GM21737 (cell line): ENCODE measurements around the gene KRTAP10-3.
"Not testable (repeated sequence)": the region's sequence is repeated elsewhere in the genome, so short reads cannot be mapped to it uniquely, and the experiment has no call there.

ENCODE experiments used
- ATAC-seq: cut with Tn5 transposase; IDR thresholded peaks from one replicate; pipeline ENCODE4 v1.9.1; 2021; ENCODE audit warnings: mild to moderate bottlenecking, moderate library complexity; ENCODE audit not compliant: unreplicated experiment

KRTAP10-3 gene

DNA sequence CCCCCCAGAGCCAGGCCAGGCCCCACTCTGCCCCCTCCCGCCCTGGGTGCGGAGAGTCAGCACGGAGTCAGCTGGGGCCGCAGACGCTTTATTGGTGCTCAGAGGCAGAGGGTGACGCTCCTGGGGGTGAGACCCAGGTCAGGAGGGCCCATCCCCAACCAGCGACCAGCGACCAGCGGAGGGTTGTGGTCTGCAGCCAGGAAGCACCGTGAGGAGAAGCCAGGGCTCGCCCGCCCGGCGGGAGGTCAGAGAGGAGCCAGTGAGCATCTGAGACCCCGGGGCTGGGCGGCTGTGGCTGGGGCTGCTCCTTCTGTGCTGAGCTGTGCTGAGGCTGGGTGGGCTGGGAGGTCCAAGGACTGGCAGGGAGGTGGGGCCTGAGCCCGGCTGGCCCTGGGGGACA, 8.3 kb downstream of the KRTAP10-3 start:
- ATAC-seq = not testable (repeated sequence)

DNA sequence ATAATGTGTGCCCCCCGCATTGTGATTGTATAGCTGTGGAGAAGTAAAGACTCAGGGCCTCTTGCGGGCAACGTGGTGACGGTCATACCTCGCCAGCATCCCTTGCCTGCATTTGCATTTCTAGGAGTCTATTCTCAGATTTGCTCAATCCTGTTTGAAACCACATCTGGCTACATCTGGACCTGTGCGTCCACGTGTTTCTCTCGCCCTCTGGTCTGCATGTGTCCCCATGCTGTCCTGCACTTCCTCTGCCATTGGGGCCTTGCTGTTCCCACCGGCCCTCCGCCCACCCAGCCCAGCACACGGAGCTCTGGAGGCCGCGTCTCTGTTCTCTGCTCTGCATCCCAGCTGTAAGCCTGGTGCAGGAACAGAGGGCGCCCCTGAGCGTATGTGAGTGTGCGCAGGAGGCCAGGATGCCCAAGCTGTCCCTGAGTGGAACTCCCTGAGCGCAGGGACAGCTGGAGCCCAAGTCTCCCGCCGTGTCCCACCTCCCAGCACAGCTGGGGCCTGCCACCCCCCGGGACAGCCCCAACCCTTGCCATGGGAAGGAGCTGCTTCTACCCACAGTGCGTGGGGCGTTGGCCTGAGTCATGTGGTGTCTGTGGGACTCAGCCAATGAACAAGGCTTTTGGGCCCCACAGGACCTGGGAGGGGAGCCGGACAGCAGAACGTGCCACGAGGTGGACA, 8.9 kb downstream of the KRTAP10-3 start:
- no peak for ATAC-seq

DNA sequence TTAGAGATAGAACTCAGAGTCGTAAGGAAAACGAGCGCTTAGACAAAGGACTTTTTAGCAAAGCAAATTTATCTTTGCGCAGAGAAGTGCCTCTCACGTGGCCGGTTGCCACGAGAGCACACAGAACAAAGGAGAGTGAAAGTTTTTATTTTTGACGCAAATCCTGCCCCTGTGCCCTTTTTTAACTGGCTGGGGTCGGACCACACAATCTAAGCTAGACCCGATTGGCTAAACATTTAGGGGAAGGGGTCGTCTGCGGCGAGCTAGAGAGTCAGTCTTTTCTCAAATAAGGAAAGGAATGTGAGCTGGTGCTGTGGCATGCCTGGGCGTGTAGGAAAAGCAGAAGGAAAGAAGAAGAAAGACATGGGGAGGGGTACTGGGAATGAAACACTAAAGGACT, 9.7 kb downstream of the KRTAP10-3 start:
- ATAC-seq = no peak

DNA sequence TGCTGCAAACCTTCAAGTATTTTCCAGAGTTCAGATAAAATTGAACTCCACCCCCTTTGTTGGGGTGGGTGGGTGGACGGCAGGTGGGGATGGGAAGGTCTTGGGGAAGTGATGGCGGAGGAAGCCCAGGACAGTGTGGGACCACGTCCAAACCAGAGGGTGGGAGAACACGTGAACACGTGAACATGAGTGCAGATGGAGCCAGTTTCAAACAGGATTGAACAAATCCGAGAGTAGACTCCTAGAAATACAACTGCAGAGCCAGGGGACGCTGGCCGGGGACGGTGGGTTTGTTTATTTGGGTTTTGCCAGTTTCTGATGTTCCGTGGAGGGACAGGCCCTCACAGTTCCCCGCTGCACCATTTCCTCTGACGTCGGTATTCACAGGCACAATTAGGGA, 10.2 kb downstream of the KRTAP10-3 start:
- ATAC-seq = no peak

DNA sequence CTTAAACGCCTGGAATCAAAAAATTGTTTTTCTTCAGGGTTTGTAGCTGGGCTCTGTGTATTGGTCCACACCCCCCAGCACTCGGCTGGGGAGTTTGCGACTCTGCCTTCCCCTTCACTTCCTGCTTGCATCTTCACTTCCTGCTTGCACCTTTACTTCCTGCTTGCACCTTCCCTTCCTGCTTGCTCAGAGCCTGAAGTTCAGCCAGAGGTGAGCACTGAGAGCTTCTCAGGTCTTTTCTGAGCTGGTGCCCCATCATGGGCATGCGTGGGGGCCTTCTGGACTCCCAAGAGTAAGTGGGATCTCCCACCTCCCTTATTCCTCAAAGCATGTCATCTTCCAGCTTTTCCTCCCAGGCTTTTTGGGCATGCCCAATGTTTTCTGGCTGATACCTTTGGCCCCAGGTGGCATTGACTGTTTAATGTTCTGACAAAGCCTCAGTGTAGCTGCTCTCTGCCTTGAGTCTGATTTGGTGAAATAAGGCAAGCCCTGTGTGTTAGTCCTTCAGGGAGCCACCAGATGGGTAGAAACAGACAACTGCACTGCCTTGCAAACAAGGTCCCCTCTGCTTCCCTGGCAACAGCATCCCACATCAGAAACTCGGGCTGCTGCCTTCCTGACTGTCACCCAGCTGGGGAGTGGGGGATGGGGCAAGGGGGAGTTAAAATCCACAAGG, 10.8 kb downstream of the KRTAP10-3 start:
- no peak for ATAC-seq

DNA sequence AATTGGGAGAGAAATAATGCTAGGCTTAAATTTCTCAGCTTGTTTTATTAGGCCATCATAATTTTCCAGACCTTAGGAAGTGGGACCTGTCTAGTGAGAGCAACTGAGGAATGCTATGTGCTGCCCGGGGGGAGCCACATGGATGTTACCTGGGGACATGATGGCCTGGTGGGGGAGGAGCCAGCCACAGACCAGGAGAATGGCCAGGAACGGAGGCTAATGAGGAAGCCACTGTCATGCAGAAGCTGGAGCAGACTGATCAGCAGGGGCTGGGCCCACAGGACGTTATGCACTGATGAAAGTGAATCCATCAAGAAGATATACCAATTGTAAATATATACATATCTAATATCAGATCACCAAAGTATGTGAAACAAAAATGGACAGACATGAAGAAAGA, 14.0 kb downstream of the KRTAP10-3 start:
- ATAC-seq = no peak

DNA sequence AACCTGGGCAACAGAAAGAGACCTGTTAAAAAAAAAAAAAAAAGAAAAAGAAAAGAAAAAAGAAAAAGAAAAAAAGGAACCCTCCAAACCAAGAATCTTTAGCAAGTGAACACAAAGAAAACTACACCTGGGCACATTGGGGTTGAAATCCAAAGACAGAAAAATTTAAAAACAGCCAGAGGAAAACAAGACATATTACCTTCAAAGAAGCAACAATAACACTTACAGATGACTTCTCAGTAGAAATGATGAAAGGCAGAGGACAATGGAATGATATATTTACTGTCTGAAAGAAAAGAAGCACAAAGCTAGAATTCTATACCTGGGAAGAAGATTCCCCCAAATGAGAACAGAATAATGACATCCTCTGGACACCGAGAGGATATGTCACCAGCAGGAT, 15.9 kb downstream of the KRTAP10-3 start:
- ATAC-seq = no peak

DNA sequence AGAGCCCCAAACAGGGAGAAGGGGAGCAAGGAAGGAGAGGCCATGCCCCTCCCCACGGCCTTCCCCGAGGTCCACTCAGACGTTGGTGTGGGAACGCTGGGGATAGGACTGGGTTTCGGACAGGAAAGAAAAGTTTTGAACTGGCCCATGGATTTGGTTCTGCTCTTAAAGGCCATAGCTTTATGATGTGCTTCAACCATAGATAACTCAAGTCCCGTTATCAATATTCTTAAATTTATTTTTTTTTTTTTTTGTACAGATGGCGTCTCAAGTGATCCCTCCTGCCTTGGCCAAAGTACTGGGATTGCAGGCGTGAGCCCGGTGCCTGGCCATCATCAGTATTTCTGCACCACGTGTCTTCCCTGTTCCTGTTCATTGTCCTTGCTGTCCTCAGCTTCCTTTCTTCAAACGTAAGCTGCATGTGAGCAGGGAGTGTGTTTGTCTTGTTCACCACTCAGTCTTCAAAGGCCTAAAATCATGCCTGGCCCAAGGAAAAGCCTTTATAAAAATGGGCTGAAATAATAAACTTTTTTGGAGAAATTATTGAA, 17.8 kb downstream of the KRTAP10-3 start:
- ATAC-seq = no peak

DNA sequence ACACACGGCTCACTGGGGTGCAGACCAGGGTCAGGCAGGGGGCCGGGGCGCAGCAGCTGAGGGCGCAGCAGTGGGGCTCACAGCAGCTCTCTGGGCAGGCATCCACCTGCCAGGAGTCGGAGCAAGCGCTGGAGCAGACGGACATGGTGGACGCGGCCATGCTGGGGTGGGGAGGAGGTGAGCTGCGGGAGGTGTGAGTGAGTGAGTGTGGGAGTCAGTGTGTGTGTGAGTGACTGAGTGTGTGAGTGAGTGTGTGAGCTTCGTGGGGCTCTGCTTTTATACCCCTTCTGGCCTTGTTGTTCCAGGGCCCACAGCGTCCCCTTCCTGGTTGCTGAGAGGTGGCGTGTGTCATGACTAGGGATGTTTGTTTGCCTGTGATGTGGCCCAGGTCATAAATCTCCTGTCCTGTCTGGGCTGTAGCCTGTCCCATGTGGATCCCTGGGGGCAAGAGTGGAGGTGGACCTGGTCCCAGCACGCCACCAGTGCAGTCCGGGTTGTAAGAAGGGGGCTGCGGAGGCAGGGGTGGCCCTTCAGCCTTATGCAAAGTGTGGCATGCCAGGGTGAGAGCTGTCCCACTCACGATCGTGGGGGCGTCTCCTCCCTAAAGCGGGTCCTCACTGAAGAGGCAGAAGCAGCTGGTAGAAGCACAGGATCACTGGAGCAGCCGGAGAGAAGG, 18.5 kb downstream of the KRTAP10-3 start, which contains the start of gene KRTAP10-1:
KRTAP10-1 (minus strand) TSS at position 205 of the 676 bp plus-strand sequence; CDS start at position 160, 45 bp downstream.
- ATAC-seq = no peak

DNA sequence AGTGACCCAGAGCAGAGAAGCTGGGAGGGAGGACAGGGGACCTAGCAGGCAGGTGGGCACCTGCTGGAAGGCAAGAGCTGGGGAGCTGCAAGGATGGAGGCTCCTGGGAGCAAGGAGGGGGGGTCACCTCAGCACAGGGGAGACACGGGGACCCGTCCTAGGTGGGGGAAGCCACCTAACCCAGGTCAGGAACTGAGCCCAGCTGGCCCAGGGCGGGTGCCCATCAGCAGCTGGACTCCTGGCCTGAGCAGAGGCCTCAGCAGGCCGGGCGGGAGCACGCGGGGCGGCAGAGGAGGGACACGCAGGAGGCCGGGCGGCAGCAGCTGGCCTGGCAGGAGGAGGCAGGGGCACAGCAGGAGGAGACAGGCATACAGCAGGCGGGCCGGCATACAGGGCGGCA, 19.5 kb downstream of the KRTAP10-3 start:
- ATAC-seq = no peak

DNA sequence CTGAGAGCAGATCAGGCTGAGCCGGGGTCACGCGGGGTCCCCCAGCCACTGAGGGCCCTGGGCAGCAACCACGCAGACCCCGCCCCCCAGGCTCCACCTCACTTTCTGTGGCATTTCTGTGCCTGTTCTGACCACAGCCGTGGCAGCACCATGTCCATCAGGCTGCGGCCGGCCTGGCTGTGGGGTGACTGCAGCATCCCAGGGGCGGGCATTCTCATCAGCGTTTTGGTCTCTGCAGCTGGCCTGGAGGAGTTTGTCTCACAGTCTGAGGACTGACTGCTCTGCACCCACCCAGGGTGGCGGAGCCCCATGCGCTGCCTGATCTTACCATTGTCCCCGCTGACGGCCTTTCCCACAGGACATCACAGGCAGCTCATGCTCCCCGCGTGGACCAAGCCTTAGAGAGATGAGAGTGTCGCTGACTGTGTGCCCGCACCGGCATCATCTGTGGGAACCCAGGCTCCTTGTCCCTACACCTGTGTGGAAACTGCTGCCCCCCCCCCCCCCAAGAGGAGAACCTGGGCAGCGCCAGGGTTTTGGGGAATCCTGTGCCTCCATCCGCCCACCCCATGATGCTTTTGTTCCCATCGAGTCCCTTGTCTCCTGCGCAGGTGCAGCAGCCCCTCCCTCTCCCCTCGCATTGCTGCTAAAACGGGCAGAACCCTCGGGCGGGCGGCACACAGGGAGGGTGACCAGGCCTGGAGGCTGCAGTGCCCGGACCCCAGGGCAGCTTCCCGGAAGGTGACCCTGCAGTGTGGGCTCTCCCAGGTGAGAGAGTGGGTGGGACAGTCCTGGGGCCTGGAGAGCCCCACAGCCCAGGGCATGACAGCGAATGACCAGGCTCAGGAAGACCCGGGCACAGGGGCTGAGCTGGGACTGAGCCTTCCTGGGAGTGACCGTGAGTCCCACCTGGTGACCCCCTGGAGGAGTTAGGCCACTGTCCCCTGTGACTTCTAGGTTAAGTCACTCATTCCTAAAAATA, 20.4 kb downstream of the KRTAP10-3 start:
- ATAC-seq = no peak

DNA sequence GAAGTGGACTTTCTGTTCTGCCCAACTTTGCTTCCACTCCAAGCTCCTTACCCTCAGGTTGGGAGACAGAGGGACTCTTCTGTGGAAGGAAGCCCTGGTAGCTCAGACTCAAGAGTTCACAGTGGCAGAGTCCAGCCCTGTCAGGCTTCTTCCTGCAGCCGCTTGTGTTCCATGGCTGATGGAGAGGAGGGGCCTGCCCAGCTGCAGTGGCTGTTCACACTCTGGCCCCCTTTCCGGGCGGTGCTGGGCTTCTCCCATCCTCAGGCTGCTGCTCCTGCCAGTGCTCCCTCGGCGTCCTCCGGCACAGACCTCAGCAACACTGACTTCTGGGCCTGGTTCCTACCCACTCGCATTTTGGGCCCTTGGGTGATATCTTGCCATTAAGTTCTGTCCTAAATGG, 22.6 kb downstream of the KRTAP10-3 start:
- no peak for ATAC-seq

DNA sequence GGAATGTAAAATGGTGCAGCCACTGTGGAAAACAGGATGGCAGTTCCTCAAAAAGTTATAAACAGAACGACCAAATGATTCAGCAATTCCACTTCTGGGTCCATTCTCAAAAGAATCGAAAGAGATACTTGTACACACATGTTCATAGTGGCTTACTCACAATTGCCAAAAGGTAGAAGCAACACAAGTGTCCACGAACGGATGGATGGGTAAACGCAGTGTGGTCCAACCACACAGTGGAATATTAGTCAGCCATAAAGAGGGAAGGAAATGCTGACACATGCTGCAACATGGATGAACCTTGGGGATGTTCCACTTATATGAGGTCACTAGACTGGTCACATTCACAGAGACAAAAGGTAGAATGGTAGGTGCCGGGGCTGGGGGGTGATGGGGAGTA, 23.9 kb downstream of the KRTAP10-3 start:
- no peak for ATAC-seq

DNA sequence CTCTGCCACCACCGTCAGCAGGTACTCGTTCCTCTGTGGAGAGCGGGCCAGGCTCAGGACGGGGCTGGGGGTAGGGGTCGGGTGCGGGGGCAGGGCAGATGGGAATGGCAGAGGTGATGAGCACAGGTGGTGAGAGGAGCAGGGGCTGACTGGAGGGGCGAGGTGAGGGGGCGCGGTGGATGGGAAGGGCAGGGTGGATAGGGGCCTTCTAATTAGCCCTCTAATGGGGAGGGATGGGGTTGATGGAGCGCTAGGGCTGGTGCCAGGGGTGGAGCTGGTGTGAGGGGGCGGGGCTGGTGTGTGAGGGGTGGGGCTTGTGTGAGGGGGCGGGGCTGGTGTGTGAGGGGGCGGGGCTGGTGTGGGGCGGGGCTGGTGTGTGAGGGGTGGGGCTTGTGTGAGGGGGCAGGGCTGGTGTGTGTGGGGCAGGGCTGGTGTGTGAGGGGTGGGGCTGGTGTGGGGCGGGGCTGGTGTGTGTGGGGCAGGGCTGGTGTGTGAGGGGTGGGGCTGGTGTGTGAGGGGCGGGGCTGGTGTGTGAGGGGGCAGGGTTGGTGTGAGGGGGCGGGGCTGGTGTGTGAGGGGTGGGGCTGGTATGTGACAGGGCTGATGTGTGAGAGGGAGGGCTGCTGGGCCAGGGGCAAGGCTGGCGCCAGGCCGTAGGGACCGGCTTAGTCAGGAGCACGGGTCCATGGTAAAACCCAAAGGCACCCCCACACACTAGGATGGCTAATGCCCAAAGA, 24.5 kb downstream of the KRTAP10-3 start:
- ATAC-seq = no peak

DNA sequence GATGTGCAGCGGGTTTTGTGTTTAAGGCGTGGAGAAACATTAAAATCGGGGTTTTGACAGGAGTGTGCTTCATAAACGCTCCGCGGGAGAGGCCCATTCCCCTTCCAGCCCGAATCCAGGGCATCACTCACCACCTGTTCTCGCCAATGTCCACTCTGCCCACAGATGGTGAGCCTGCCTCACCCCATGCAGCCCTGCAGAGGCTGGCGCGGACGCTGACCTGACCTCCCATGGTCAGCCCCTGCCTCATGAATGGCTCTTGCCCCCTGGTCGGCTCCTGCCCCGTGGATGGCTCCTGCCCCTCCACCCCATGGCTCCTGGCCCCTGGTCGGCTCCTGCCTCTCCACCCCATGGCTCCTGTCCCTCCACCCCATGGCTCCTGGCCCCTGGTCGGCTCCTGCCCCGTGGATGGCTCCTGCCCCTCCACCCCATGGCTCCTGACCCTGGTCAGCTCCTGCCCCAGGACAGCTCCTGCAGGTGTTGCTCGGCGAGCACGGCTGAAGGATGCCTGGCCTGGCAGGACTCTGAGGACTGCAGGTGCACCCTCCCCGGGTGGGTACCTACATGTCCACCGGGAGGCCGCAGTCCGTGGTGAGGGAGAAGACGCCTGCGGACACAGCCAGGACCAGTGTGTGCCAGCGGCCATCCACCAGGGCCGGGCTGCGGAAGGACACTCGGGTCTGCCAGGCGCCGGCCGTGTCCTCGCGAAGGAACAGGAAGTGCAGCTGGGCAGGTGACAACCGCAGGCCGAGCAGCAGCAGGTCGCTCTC, 25.3 kb downstream of the KRTAP10-3 start:
- ATAC-seq = no peak

DNA sequence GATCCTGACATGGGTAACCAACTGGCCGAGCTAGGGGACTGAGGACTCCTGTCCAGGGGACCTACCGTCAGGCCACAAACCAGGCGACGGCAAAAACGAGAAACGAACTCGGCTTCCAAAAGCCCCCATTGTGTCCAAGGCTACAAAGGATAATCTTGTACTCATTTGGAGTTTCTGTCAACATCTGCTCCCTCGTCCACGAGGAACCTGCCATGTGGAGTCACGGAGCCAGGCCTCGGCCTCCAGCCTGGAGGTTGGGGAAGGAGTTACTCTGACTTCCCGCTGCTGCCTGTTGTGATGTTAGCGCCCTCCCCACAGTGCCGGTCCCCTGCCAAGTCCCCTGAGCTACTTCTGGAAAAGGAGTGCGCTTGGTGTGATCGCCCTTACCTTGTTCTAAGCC, 25.9 kb downstream of the KRTAP10-3 start:
- ATAC-seq = no peak

DNA sequence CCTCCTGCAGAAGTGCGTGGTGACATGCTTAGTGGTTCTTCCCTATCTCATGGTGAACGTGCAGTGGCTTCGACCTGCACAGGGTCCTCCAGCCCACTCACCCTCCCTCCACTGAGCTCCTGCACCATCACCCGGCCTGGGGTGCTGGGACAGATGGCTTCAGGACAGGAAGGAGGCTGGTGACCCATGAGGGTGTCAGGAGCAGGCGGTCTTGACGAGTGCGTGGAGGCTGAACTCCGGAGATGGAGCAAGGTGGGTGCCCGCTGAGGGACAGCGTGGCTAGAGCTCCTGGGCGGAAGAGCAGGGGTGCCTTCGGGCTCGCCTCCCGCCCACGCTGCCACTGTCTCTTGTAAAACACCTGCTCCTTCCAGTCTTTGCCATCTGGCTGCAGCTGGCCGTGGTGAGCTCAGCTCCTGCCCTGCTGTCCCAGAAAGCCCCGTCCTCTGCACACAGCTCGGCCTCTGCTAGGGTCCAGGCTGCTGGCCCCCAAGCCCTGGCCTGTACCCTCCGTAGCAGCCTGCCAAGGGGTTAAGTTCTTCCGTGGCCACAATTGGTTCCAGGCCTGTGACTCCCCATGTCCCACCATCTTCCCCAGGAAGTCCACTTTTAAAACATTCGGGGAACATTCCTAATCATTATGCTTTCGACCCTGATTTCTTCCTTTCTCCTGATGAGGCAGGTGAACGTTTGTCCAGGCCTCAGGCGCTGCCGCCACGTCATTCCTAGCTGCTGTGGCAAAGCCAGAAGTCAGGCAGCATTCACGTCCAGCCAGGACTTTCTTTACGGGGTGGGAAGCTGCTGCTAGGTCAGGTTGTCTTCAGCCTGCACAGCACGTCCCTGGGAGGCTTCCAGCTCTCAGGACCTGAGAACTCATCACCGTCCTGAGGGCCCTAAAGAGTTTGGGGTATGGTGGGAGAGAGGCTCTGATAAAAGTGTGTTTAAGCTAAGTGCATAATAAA, 26.7 kb downstream of the KRTAP10-3 start:
- no peak for ATAC-seq
